WI38 (cell line): Measurements from ENCODE around the gene TRIM38.

ENCODE experiments used
- H3K4me3 ChIP-seq: 2 replicates; pipeline ENCODE4 v1.5.1; 2011; ENCODE audit warnings: low read depth, mild to moderate bottlenecking, control low read depth, low read length
- CTCF ChIP-seq: IDR thresholded peaks from 2 replicates; pipeline ENCODE4 v1.5.1; 2012; ENCODE audit warnings: low read depth, mild to moderate bottlenecking, control low read depth, low read length

TRIM38 gene

GRCh38 chr6:26034905-26035304 lies 72.3 kb downstream of the TRIM38 start:
- H3K4me3 ChIP-seq, result no peak overlapping the region
- TF ChIP-seq CTCF, result no peak
